MV-4-11 (cell line): Measurements from ENCODE around the gene SNCA.

Source experiments
- DNase-seq: peaks from one replicate; lab custom pipeline; 2025; lab: John Stamatoyannopoulos, UW

Gene SNCA

GRCh38 chr4:89704651-89705395 is 132.1 kb downstream of the SNCA start:
- DNase-seq, result no peak

- DNase-seq, result no peak
Measured at GRCh38 chr4:89703829-89704590, 133.0 kb downstream of the SNCA start.

GRCh38 chr4:89700766-89701423 is 136.1 kb downstream of the SNCA start:
- DNase-seq, result no peak

GRCh38 chr4:89685690-89686089 is 151.3 kb downstream of the SNCA start:
- DNase-seq, result no peak

- no peak for DNase-seq
Measured at GRCh38 chr4:89685277-89685676, 151.7 kb downstream of the SNCA start.

GRCh38 chr4:89684536-89684935 is 152.4 kb downstream of the SNCA start:
- DNase-seq, result no peak

- DNase-seq, result no peak
Measured at GRCh38 chr4:89682808-89683207, 154.2 kb downstream of the SNCA start.

GRCh38 chr4:89681671-89682070 is 155.3 kb downstream of the SNCA start:
- no peak for DNase-seq

- DNase-seq, result no peak
Measured at GRCh38 chr4:89681219-89681618, 155.7 kb downstream of the SNCA start.

- DNase-seq, result no peak
Measured at GRCh38 chr4:89674876-89675459, 162.0 kb downstream of the SNCA start.
